IgD-negative memory B cell (primary cell): Measurements from ENCODE around the gene PALM. TPM values are rescaled to one million over a fixed set of nuclear protein-coding genes. Genes with fewer than 3 reads are reported as not detected.
A peak's percentile ranks its signal among the peaks of the same experiment; 100 is the strongest.
"Not testable (repeated sequence)": the region's sequence is repeated elsewhere in the genome, so short reads cannot be mapped to it uniquely, and the experiment has no call there.

ENCODE experiments used
- H3K27ac Mint-ChIP-seq, 3 donors: one replicate each; pipeline ENCODE4 v1.8.0; 2020 to 2022; ENCODE audit warnings: mild to moderate bottlenecking in 3 of 3, mixed read lengths in 3 of 3, moderate library complexity in 1 of 3
- H3K27me3 Mint-ChIP-seq: one replicate; pipeline ENCODE4 v1.8.0; 2021; ENCODE audit warnings: mixed read lengths
- H3K36me3 Mint-ChIP-seq: one replicate; pipeline ENCODE4 v1.8.0; 2020; ENCODE audit warnings: mild to moderate bottlenecking, mixed read lengths
- H3K4me1 Mint-ChIP-seq, 3 donors: one replicate each; pipeline ENCODE4 v1.8.0; 2020 to 2022; ENCODE audit warnings: mixed read lengths in 3 of 3, mild to moderate bottlenecking in 1 of 3
- H3K4me3 Mint-ChIP-seq, 4 donors: one replicate each; pipeline ENCODE4 v1.8.0; 2020 to 2022; ENCODE audit warnings: mild to moderate bottlenecking in 4 of 4, mixed read lengths in 4 of 4, moderate library complexity in 3 of 4
- H3K9me3 Mint-ChIP-seq, 3 donors: one replicate each; pipeline ENCODE4 v1.8.0; 2020 to 2021; ENCODE audit warnings: mixed read lengths in 3 of 3, mild to moderate bottlenecking in 1 of 3
- polyA plus RNA-seq: library from polyadenylated mRNA; unstranded; fragments of 300-500 nt; fragmentation: Illumina TruSeq; gene quantifications from one replicate; pipeline ENCODE4 v1.2.3, GENCODE V29; 2021

Gene PALM
- polyA plus RNA-seq, 1 donor from 2014 or later: not detected

GRCh38 chr19:729564-729963, 20.8 kb downstream of the PALM start:
- H3K4me3 Mint-ChIP-seq, H3K36me3 Mint-ChIP-seq, H3K4me1 Mint-ChIP-seq, H3K9me3 Mint-ChIP-seq, H3K27ac Mint-ChIP-seq: not testable (repeated sequence)
- peaks cover 11% of the 10 kb centered on the region for H3K27me3 Mint-ChIP-seq

GRCh38 chr19:729965-730668, 21.4 kb downstream of the PALM start:
- no peak overlapping the region for H3K4me3 Mint-ChIP-seq
- peaks cover 11% of the 10 kb centered on the region for H3K27me3 Mint-ChIP-seq
- H3K4me1 Mint-ChIP-seq: peaks cover 4 to 6% (median 5%) of the 10 kb centered on the region in 3 donors
- H3K27ac Mint-ChIP-seq: no peak overlapping the region
- H3K36me3 Mint-ChIP-seq: peaks cover 3% of the 10 kb centered on the region
- no peaks in the 10 kb centered on the region for H3K9me3 Mint-ChIP-seq

- Mint-ChIP-seq H3K36me3 (peaks cover 3% of the 10 kb centered on the region), H3K4me3 (no peak overlapping the region), H3K9me3 (no peaks in the 10 kb centered on the region), H3K27ac (no peak overlapping the region), H3K4me1 (peaks cover 4 to 6% (median 5%) of the 10 kb centered on the region in 3 donors), H3K27me3 (peaks cover 6% of the 10 kb centered on the region)
These were observed 22.3 kb downstream of the PALM start for GRCh38 chr19:731000-731399.

- no peaks in the 10 kb centered on the region for H3K9me3 Mint-ChIP-seq
- peaks cover 2% of the 10 kb centered on the region for H3K36me3 Mint-ChIP-seq
- H3K4me1 Mint-ChIP-seq: peaks cover 5 to 7% (median 5%) of the 10 kb centered on the region in 3 donors
- peak overlapping the region in 1 of 3 donors; percentile 46 for H3K27ac Mint-ChIP-seq
- H3K4me3 Mint-ChIP-seq: peak overlapping the region in 1 of 4 donors; percentile 54
- peaks cover 8% of the 10 kb centered on the region for H3K27me3 Mint-ChIP-seq
These were observed 23.7 kb downstream of the PALM start for GRCh38 chr19:732148-733069.

- Mint-ChIP-seq H3K27me3 (peaks cover 9% of the 10 kb centered on the region), H3K9me3 (no peaks in the 10 kb centered on the region), H3K36me3 (peaks cover 2% of the 10 kb centered on the region), H3K4me3 (no peak overlapping the region), H3K4me1 (peaks cover 5 to 6% (median 5%) of the 10 kb centered on the region in 3 donors), H3K27ac (no peak overlapping the region)
These were observed 26.0 kb downstream of the PALM start for GRCh38 chr19:734716-735115.

- no peak overlapping the region for H3K4me3 Mint-ChIP-seq
- no peak overlapping the region for H3K27ac Mint-ChIP-seq
- peaks cover 2% of the 10 kb centered on the region for H3K36me3 Mint-ChIP-seq
- no peaks in the 10 kb centered on the region for H3K9me3 Mint-ChIP-seq
- H3K27me3 Mint-ChIP-seq: peaks cover 12% of the 10 kb centered on the region
- H3K4me1 Mint-ChIP-seq: peaks cover 5 to 6% (median 5%) of the 10 kb centered on the region in 3 donors
These were observed 27.4 kb downstream of the PALM start for GRCh38 chr19:736125-736524.

- Mint-ChIP-seq H3K9me3 (no peaks in the 10 kb centered on the region), H3K4me3 (no peak overlapping the region), H3K36me3 (peaks cover 2% of the 10 kb centered on the region), H3K27me3 (peaks cover 12% of the 10 kb centered on the region), H3K27ac (peak overlapping the region in 1 of 3 donors; percentile 71), H3K4me1 (peaks cover 5 to 6% (median 5%) of the 10 kb centered on the region in 3 donors)
These were observed 28.9 kb downstream of the PALM start for GRCh38 chr19:737591-738093.

- H3K27ac Mint-ChIP-seq: peak overlapping the region in 1 of 3 donors; percentile 16
- no peak overlapping the region for H3K4me3 Mint-ChIP-seq
- H3K36me3 Mint-ChIP-seq: peaks cover 2% of the 10 kb centered on the region
- no peaks in the 10 kb centered on the region for H3K9me3 Mint-ChIP-seq
- H3K27me3 Mint-ChIP-seq: peaks cover 9% of the 10 kb centered on the region
- H3K4me1 Mint-ChIP-seq: peaks cover 6 to 12% (median 7%) of the 10 kb centered on the region in 3 donors
These were observed 29.9 kb downstream of the PALM start for GRCh38 chr19:738509-739128.

GRCh38 chr19:739998-740715, 31.4 kb downstream of the PALM start:
- H3K4me3 Mint-ChIP-seq: no peak overlapping the region
- H3K9me3 Mint-ChIP-seq: no peaks in the 10 kb centered on the region
- no peaks in the 10 kb centered on the region for H3K36me3 Mint-ChIP-seq
- H3K27me3 Mint-ChIP-seq: peaks cover 6% of the 10 kb centered on the region
- H3K27ac Mint-ChIP-seq: no peak overlapping the region
- peaks cover 2 to 7% (median 5%) of the 10 kb centered on the region in 3 donors for H3K4me1 Mint-ChIP-seq

- not testable (repeated sequence) for H3K27me3 Mint-ChIP-seq, H3K36me3 Mint-ChIP-seq, H3K9me3 Mint-ChIP-seq, H3K4me1 Mint-ChIP-seq
- peak overlapping the region in 1 of 4 donors; percentile 51 for H3K4me3 Mint-ChIP-seq
- peak overlapping the region in 1 of 3 donors; percentile 39 for H3K27ac Mint-ChIP-seq
These were observed 32.2 kb downstream of the PALM start for GRCh38 chr19:740816-741505.

GRCh38 chr19:741506-742131, 32.9 kb downstream of the PALM start:
- Mint-ChIP-seq H3K27ac (peak overlapping the region in 1 of 3 donors; percentile 31), H3K27me3 (peaks cover 6% of the 10 kb centered on the region), H3K9me3 (no peaks in the 10 kb centered on the region), H3K36me3 (no peaks in the 10 kb centered on the region), H3K4me1 (peaks cover 2 to 7% (median 5%) of the 10 kb centered on the region in 3 donors), H3K4me3 (peak overlapping the region in 1 of 4 donors; percentile 47)

- Mint-ChIP-seq H3K4me3 (peak overlapping the region in 1 of 4 donors; percentile 17), H3K9me3 (no peaks in the 10 kb centered on the region), H3K27me3 (peaks cover 4% of the 10 kb centered on the region), H3K4me1 (peaks cover 0 to 7% (median 3%) of the 10 kb centered on the region in 3 donors), H3K27ac (no peak overlapping the region), H3K36me3 (no peaks in the 10 kb centered on the region)
These were observed 33.9 kb downstream of the PALM start for GRCh38 chr19:742540-743075.

GRCh38 chr19:743168-743687, 34.5 kb downstream of the PALM start:
- H3K4me1 Mint-ChIP-seq: peaks cover 0 to 7% (median 3%) of the 10 kb centered on the region in 3 donors
- H3K27me3 Mint-ChIP-seq: peaks cover 4% of the 10 kb centered on the region
- no peaks in the 10 kb centered on the region for H3K9me3 Mint-ChIP-seq
- H3K27ac Mint-ChIP-seq: peak overlapping the region; percentile 83 to 92 (median 83)
- H3K4me3 Mint-ChIP-seq: peak overlapping the region in 2 of 4 donors; percentile 18 to 27
- no peaks in the 10 kb centered on the region for H3K36me3 Mint-ChIP-seq
